Measurements from ENCODE around the gene CIROP.
A peak's percentile ranks its signal among the peaks of the same experiment; 100 is the strongest.

The CIROP gene

DNA sequence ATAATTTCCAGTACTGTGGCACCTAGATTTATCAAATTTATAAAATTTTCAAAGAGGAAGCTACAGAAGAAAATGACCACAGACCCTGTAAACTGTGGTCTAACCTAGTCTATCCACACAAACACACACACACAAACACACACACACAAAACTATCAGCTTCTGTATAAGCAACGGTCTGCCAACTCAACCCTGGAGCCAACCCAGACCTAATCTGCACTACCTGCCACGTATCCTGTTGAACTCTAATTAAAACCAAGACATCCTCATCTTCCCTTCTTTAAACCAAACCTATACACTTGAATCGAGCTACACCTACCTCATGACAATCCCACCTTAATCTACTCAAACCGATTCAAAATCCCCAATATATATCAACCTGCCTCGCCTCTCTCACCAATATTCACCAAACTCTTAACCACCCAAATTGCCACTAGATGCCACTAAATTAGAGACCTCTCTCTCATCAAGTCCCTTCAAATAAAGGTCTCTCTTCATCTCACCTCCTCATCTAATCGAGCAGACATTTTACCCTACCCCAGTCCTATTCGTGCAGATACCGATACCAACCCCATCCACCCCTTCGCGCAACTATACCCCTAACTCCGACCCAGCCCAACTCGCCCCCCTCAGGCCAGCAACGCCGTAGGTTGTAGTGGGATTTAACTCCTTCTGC lies 10.7 kb downstream of the CIROP start:
- DNase-seq (ENCODE audit: low read depth in 2 of 2), result peak in 1 of 2 donors; percentile 50

DNA sequence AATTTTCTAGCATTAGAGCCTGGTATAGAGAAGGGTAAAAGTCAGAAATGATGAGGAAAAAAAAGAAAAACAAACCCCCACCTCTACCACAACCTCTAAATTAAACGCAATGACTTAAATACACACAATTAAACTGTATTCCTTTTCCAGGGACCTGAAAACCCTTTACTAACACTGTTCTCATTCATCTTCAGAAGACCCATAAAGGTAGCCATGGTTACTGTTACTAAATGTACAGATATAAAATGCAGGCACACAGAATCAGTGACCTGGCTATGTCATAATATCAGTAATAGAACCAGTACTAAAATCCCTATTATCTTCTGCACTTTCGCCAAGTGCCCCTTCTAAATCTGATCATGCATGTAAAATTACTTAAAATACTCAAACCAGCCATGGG lies 11.3 kb downstream of the CIROP start:
- no peak for DNase-seq (ENCODE audit: low read depth in 2 of 2)

- no peak for DNase-seq (ENCODE audit: low read depth in 2 of 2)
Observed at GRCh38 chr14:23093104-23093503, 11.7 kb downstream of the CIROP start.

DNA sequence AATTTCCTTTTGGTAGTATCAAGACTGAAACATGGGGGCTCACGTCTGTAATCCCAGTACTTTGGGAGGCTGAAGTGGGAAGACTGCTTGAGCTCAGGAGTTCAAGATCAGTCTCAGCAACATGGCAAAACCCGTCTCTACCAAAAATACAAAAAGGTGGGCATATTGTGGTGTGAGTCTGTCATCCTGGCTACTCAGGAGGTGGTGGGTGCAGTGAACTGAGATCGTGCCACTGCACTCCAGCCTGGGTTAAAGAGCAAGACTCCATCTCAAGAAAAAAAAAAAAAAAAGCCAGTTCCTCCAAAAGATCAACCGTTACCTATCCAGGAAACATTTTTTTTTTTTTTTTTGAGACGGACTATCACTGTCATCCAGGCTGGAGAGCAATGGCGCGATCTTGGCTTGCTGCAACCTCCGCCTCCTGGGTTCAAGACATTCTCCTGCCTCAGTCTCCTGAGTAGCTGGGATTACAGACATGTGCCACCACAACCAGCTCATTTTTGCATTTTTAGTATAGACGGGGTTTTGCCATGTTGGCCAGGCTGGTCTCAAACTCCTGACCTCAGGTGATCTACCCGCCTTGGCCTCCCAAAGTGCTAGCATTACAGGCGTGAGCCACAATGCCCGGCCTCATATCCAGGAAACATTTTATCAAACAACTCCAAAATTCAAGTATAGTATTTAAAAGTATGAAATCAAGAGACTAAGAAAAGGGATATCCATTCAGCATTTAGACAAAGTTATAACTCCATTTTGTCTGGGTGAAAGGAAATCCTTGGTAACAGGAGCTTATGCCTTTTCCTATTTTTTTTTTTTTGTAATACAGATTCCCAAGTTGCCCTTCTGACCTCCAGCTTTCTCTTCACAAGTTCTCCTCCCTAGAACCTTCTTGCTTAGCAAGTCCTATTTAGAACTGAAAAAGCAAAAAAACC lies 13.2 kb downstream of the CIROP start:
- no peak for DNase-seq (ENCODE audit: low read depth in 2 of 2)

DNA sequence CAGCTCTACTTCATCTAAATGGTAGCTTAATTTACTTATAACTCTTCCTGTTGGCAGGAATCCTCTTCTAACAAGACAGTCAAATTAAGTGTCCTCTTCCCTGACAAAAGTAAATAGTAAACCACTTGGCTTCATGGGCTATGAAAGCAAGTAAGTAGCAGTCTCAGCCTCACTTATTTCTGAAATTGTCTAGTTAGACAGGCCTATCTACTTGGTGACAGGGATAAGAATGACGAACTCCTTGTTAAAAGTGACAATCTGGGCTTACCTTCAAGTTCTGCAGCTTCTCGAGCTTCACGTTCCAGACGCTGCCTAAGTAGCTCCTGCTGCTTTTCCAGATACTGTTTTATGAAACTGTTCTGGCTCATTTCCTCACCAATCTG lies 14.5 kb downstream of the CIROP start:
- no peak for DNase-seq (ENCODE audit: low read depth in 2 of 2)

GRCh38 chr14:23089498-23090253 lies 15.1 kb downstream of the CIROP start:
- no peak for DNase-seq (ENCODE audit: low read depth in 2 of 2)

GRCh38 chr14:23086565-23086964 lies 18.2 kb downstream of the CIROP start:
- DNase-seq (ENCODE audit: low read depth in 2 of 2), result no peak

GRCh38 chr14:23085458-23085857 lies 19.3 kb downstream of the CIROP start:
- no peak for DNase-seq (ENCODE audit: low read depth in 2 of 2)

DNA sequence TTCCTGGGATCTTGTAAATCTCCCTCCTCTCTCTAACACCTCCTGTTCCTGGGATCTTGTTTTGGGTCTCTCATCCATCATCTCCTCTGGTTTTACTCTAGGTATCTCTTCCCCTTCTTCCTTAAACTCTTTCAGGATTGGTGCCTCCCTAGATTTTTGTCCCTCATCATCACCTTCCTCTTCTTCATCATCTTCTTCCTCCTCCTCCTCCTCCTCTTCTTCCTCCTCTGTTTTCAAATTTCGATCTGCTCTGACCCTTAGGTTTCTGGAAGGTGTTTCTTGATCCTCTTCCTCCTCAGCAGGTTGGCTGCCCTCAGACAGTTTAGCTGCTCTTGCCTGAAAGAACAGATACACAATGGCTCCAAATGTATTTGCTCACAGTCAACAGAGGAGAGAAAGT lies 24.3 kb downstream of the CIROP start:
- DNase-seq (ENCODE audit: low read depth in 2 of 2), result no peak

GRCh38 chr14:23079716-23080115 lies 25.1 kb downstream of the CIROP start:
- no peak for DNase-seq (ENCODE audit: low read depth in 2 of 2)

DNA sequence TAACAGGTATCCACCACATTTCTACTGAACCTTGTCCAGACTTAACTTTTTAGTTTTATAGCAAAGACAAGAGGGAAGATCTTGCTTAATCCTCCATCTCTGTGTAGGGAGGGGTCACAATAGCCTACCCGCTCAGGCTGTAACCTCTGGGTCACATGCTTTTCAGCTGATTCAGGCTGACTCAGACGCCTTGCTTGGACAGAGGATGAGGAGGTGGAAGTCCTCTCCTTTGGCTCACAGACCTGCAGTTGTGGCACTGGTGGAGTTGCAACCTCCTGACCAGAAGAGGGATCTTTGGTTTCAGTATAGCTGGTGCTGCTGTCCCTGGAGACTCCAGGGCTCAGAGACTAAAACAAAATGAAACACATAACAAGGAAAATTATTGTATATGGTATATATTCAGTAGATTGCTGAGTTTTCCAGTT lies 26.1 kb downstream of the CIROP start:
- no peak for DNase-seq (ENCODE audit: low read depth in 2 of 2)

- DNase-seq (ENCODE audit: low read depth in 2 of 2), result no peak
Observed at GRCh38 chr14:23077962-23078361, 26.8 kb downstream of the CIROP start.

GRCh38 chr14:23076785-23077408 lies 27.9 kb downstream of the CIROP start:
- DNase-seq (ENCODE audit: low read depth in 2 of 2), result peak in 1 of 2 donors; percentile 43

GRCh38 chr14:23074906-23075305 lies 29.9 kb downstream of the CIROP start:
- DNase-seq (ENCODE audit: low read depth in 2 of 2), result no peak

DNA sequence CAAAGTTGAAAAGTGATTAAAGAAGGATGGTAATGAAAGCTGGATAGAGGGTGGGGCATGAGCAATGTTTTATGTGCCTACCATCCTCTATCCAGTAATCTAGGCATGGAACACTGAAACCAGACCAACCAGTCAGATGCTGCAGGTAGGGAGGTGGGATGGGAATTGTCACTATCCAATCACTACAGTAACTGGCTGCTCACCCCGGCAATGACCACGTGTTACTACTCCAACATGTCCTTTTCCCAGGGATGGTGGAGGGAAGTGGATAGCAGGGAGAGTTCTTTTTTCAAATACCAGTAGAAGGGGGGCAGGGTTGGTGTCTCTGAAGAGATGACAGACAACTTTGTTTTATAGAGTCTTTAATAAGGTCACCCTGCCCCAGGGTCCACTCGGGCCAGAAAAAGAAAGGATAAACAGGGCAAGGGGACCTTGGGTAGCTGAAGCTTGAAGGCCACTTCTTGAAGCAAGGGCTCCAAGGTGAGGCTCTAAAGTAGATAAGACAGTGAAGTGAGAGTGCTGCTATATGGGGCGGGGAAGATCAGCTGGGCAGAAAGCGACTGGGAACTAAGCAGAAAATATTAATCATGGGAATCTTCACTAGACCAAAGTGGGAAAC lies 32.8 kb downstream of the CIROP start:
- DNase-seq (ENCODE audit: low read depth in 2 of 2), result no peak

- peak; percentile 62 to 72 for DNase-seq (ENCODE audit: low read depth in 2 of 2)
Observed at GRCh38 chr14:23071244-23071920, 33.4 kb downstream of the CIROP start.

DNA sequence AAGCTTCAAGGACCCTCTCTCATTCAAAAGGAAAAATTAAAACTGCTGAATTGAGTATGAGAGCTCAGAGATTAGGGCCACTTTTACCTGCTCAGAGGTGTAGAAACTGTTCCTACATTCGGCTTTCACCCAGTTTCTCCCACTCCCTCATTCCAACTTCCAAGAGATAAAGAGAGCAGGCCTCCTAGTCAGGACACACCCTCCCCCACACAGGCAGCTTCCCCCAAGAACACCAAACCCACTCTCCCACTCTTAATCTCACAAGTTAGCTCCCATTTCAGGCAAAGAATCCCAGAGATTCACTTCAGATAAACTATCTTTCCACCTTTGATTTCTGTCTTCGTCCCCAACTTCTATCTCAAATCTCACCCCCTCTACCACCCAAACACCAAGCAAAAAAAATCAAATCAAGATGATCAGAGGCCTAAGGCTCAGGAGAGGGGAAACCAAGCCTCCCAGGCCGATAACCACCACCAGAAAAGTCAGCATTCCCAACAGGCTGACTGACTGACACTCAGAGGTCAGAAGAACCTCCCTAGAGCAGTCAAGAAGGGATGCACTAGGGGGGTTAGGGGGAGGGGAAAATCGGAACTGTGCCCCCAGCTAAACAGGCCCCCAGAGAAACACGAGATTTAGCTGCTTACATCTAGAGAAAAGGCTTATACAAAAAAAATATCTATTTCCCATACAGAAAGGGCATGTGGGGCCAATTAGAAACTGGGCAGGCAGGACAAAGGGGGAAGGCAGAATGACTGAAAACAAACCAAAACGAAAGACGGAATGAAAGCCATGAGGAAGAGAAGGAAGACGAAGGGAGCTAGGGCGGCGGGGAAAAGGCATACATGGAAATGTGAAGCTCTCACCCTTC lies 34.3 kb downstream of the CIROP start:
- DNase-seq (ENCODE audit: low read depth in 2 of 2), result no peak

GRCh38 chr14:23069413-23069806 lies 35.4 kb downstream of the CIROP start:
- no peak for DNase-seq (ENCODE audit: low read depth in 2 of 2)

DNA sequence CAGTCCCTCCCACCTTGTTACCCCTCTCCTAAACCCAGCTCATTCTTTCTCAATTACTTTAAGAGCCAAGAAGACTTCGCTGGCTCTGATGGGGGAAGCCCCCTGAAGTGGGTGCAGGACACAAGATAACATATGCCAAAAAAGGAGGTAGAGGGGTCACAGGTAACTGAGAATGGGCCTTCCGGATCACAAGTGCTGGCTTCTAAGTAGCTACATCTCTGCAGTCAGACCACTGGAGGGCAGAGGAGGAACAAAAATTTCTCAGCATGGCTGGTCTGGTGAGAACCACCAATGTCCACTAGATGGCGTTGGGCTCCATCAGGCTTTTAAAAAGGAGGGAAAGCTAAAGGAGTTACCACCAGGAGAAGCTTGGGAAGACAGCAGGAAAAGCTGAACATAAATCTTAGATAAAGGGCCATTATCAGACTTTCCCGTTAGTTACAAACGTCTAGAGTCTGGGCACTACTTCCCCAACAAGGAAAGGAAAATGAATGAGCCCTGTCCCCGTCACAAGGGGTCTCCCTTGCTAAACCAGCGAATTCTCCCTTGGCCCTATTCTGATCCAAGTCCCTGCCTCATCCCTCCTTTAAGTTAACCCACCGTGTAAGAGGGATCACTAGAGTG lies 35.9 kb downstream of the CIROP start:
- DNase-seq (ENCODE audit: low read depth in 2 of 2), result peak; percentile 48 to 60
